Activated naive CD8-positive, alpha-beta T cell treated with anti-CD3 and anti-CD28 coated beads for 36 hours (primary cell): ENCODE data around the gene KRT86. TPM values are rescaled to one million over a fixed set of nuclear protein-coding genes. Genes with fewer than 3 reads are reported as not detected.
A peak's percentile ranks its signal among the peaks of the same experiment; 100 is the strongest.

Experiments used
- DNase-seq: peaks from one replicate; pipeline ENCODE4 v3.0.0; 2021
- H3K27ac Mint-ChIP-seq: one replicate; pipeline ENCODE4 v1.8.0; 2022; ENCODE audit warnings: mild to moderate bottlenecking, moderate library complexity, mixed read lengths
- H3K27me3 Mint-ChIP-seq: one replicate; pipeline ENCODE4 v1.8.0; 2022; ENCODE audit warnings: mild to moderate bottlenecking, mixed read lengths
- H3K36me3 Mint-ChIP-seq: one replicate; pipeline ENCODE4 v1.8.0; 2021; ENCODE audit warnings: mild to moderate bottlenecking, mixed read lengths
- H3K4me1 Mint-ChIP-seq: one replicate; pipeline ENCODE4 v1.8.0; 2021; ENCODE audit warnings: mixed read lengths
- H3K4me3 Mint-ChIP-seq: one replicate; pipeline ENCODE4 v1.8.0; 2022; ENCODE audit warnings: mild to moderate bottlenecking, moderate library complexity, mixed read lengths
- H3K9me3 Mint-ChIP-seq: one replicate; pipeline ENCODE4 v1.8.0; 2022; ENCODE audit warnings: mixed read lengths
- total RNA-seq, 2 experiments: library from RNA; stranded (reverse); gene quantifications; one replicate each; pipeline ENCODE4 v1.2.3, GENCODE V29; 2021

The KRT86 gene
- total RNA-seq, 2 experiments from 2014 or later, result not detected

DNA sequence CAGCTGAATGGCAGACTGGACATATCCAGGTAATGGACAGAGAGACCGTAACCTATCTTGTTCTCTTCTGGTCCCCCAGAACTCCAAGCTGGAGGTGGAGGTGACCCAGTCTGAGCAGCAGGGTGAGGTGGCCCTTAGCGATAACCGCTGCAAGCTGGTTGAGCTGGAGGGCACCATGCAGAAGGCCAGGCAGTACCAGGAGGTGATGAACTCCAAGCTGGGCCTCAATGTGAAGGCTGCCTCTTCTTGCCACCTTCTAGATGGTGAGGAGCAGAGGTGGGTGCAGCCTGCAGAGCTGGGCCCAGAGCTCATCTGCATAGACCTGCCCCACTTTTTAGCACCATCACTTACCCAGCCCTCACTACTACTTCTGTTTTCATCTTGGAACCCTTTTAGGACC lies 7.2 kb upstream of the KRT86 start:
- DNase-seq, result no peak
- no peaks in the 10 kb centered on the region for H3K4me1 Mint-ChIP-seq
- no peak overlapping the region for H3K27ac Mint-ChIP-seq
- peaks cover 26% of the 10 kb centered on the region for H3K27me3 Mint-ChIP-seq
- no peaks in the 10 kb centered on the region for H3K9me3 Mint-ChIP-seq
- H3K4me3 Mint-ChIP-seq, result no peak overlapping the region
- no peaks in the 10 kb centered on the region for H3K36me3 Mint-ChIP-seq

DNA sequence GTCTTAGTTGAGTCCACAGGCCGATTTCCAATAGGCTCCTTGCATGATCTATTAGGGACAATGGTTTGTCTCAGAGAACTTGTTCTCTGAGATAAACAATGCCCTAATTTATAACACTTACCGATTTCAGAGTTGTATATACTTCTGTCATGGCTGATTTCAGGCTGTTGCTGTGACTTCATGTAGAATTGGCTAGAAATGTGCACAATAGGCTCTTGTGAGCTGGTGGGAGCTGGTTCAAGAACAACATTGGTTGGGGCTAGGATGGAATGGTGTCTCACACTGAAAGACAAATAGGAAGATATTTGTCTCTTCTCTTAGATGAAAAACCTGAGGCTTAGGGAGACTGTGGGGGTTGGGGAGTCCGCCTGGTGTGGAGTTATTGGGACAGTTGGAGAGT lies 6.7 kb upstream of the KRT86 start:
- Mint-ChIP-seq H3K4me3 (no peak overlapping the region), H3K27me3 (peaks cover 23% of the 10 kb centered on the region), H3K36me3 (no peaks in the 10 kb centered on the region), H3K9me3 (no peaks in the 10 kb centered on the region), H3K4me1 (no peaks in the 10 kb centered on the region), H3K27ac (no peak overlapping the region)
- no peak for DNase-seq

DNA sequence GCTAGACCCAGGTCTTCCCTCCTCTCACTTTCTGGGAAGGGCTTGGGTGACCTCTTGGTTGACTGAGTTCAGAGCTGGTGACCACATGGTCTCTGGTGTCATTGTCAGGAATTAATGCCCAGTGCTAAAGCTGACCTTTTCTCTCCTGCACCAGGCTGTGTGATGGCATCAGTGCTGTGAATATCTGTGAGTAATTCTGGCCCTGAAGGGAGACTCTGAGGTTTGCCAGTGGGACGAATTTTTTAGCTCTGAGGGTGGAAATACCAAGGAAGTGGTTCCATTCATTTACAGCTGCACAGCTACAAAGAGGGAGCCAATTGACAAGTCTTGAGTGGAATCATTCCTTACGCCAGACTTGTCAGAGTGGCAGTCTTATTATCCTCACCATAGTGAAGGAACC lies 6.2 kb upstream of the KRT86 start:
- Mint-ChIP-seq H3K9me3 (no peaks in the 10 kb centered on the region), H3K4me1 (no peaks in the 10 kb centered on the region), H3K36me3 (no peaks in the 10 kb centered on the region), H3K27ac (no peak overlapping the region), H3K4me3 (no peak overlapping the region), H3K27me3 (peaks cover 27% of the 10 kb centered on the region)
- DNase-seq, result no peak

DNA sequence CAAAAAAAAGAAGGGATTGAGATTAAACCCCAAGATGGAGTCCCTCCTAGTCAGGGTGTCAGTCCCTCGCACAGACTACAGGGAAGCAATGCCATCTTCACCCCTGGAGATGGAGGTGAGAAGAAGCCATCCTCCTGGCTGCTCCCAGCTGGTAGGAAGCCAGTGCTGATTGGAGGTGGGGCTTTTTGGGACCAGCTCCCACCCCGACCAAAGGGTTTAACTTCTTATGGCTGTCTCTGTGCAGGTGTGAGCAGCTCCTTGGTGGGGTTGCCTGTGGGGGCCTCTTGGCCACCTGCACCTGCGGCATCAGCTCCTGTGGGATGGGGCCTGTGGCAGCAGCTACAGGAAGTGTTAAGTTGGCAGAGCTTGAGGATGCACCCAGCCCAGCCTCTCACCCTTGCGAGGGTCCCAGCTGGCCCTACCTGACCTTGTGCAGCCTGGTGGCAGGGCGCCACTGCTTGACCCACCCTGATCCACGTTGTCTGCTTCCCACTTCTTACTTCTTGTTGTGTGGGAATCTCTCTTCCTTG lies 3.8 kb upstream of the KRT86 start:
- Mint-ChIP-seq H3K9me3 (no peaks in the 10 kb centered on the region), H3K4me1 (no peaks in the 10 kb centered on the region), H3K4me3 (no peak overlapping the region), H3K27me3 (peaks cover 28% of the 10 kb centered on the region), H3K27ac (no peak overlapping the region), H3K36me3 (no peaks in the 10 kb centered on the region)
- no peak for DNase-seq

DNA sequence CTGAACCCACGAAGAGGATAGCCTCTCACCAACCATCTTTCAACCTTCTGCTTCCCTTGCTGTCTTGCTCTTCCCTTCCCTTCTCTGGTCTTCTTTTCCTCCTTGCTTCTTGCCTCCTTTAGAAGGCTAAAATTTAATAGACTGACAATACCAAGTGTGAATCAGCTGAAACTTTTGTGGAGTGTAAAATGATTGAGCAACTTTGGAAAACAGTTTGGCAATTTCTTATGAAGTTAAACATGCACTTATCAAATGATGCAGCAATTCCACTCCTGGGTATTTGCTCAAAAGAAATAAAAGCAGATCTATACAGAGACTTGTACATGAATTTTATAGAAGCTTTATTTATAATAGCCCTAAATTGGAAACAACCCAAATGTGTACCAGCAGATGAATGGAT lies 3.3 kb upstream of the KRT86 start:
- Mint-ChIP-seq H3K36me3 (no peaks in the 10 kb centered on the region), H3K9me3 (no peaks in the 10 kb centered on the region), H3K27me3 (peaks cover 28% of the 10 kb centered on the region), H3K4me3 (no peak overlapping the region), H3K27ac (no peak overlapping the region), H3K4me1 (no peaks in the 10 kb centered on the region)
- DNase-seq, result no peak

DNA sequence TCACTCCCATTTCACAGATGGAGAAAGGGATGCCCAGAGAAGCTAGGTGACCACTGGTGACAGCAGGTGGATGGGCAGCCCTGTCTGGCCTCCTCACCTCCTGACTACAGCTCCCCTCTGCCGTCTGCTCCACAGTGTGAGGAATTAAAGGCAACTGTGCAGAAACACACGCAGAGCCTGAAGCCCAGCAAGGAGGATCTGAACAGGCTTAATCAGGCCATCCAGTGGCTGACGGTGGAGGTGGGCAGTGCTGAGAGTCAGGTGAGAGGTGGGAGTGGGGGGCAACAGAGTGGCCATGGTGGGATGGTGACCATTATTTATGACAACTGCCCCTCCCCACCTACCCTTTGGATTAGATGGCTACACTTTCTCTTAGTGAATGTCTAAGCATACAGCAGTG lies 1.2 kb downstream of the KRT86 start:
- Mint-ChIP-seq H3K36me3 (no peaks in the 10 kb centered on the region), H3K4me1 (peaks cover 3% of the 10 kb centered on the region), H3K27ac (no peak overlapping the region), H3K9me3 (no peaks in the 10 kb centered on the region), H3K27me3 (peaks cover 46% of the 10 kb centered on the region), H3K4me3 (no peak overlapping the region)
- DNase-seq, result no peak

DNA sequence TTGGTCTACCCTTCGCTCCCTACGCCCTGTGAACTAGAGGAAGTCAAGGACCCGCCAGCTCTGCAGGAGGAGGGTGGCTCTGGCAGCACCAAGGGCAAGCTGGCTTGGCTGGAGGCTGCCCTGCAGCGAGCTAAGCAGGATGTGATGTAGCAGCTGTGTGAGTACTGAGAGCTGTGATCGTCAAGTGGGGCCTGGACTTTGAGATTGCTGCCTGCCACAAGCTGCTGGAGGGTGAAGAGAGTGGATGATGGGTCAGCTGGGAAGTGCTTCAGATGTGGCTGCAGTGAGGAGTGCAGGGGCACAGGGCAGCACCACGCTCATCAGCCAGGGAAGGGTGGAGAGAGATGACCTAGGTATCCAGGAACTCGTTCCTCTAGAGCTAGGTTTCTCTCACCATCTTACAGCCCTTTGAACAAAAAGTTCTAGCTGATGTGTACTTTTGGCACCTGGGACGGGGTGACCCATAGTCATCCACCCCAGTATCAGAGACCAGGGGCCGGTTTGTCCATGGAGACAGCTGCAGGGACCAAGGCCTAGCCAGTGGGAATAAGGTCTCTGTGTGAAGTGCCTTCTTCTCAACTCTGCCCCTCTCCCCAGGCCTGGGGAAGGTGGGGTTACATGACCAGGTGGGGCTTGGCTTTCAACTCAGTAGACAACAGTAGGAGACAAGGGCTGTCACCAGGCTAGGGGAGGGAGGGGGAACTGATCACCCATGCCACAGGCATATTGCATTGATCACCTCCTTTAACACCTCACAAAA lies 3.2 kb downstream of the KRT86 start:
- Mint-ChIP-seq H3K9me3 (no peaks in the 10 kb centered on the region), H3K27ac (no peak overlapping the region), H3K4me3 (no peak overlapping the region), H3K27me3 (peaks cover 36% of the 10 kb centered on the region), H3K36me3 (no peaks in the 10 kb centered on the region), H3K4me1 (peaks cover 3% of the 10 kb centered on the region)
- DNase-seq, result no peak

DNA sequence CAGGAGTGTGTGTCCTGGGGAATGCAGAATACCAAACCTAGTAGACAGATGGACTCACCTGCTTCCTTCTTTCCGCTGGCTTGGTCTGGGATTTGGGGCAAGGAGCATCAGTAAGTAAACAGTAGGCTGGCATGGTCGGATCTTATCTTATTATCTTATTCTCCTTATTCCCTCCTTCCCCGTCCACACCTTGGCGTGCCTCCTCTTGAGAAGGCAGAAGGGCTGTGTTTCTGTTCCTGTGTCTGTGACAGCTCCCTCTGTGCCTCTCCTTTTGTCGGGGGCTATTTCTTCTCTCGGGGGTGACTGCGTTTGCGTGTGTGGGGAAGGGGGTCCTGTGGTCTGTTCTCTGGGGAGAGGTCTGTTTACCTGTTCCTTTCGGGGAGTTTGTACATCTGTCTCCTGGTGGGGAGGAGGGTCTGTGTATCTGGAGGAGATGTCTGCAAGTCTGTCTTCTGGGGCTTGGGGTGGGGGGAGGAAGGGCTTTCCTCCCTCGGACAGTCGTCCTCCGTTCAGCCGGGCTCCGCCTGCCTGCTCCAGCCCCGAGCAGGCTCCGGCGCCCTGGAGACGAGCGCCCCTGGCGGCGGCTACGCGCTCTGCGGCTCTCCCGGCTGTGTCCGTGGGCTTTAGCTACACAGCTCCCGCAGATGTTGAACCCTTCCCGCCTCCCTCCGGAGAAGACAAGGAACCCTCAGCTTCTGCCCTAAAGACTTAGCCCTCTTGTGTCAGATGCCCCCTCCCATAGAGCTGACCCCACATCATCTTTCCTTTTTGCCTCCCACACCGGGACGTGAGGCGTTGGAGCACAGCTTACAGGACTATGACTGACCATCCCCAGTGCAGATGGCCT lies 4.4 kb downstream of the KRT86 start:
- no peak overlapping the region for H3K4me3 Mint-ChIP-seq
- peak; percentile 80 for DNase-seq
- H3K36me3 Mint-ChIP-seq, result no peaks in the 10 kb centered on the region
- peaks cover 28% of the 10 kb centered on the region for H3K27me3 Mint-ChIP-seq
- no peaks in the 10 kb centered on the region for H3K9me3 Mint-ChIP-seq
- H3K27ac Mint-ChIP-seq, result no peak overlapping the region
- H3K4me1 Mint-ChIP-seq, result peaks cover 3% of the 10 kb centered on the region

DNA sequence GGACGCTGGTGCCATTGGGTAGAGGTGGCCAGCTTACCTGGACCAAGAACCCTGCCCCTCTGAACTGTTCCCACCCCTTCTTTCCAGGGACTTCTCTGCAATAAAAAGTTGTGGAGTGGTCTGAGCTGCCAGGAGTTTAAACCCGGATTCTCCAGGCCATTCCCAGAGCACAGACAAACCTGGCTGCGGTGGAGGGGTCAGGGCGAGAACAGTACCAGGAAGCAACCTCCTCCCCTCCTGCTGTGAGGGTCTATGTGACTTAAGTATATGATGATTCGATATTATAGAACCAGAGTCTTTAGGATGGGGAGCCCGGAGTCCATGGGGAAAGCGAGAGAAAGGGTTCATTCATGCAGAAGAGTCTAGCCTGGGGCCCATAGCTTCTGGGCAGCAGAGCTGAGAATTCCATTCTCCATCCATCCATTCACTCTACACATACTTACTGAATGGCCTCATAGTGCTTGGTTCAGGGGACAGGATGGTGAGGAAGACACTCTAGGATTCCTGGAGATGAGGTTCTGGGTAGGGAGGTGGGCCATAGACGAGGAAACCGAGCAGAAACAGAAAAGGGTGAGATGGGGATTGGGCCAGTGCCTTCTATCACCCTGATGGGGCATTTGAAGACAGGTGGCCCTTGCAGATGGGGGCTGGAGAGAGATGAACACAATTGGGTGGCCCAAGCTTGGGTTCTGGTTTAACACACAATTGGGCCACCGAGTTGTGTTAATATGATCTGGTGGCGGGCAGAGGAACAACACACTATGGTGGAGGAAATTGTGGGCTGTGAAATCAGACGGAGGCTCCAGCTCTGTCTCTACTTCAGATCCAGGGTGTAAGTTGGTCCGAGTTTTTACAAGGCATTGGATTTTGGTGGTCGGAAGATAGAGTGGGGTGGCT lies 5.2 kb downstream of the KRT86 start:
- Mint-ChIP-seq H3K27ac (no peak overlapping the region), H3K36me3 (no peaks in the 10 kb centered on the region), H3K27me3 (peaks cover 24% of the 10 kb centered on the region), H3K4me3 (no peak overlapping the region), H3K4me1 (peaks cover 3% of the 10 kb centered on the region), H3K9me3 (no peaks in the 10 kb centered on the region)
- no peak for DNase-seq

DNA sequence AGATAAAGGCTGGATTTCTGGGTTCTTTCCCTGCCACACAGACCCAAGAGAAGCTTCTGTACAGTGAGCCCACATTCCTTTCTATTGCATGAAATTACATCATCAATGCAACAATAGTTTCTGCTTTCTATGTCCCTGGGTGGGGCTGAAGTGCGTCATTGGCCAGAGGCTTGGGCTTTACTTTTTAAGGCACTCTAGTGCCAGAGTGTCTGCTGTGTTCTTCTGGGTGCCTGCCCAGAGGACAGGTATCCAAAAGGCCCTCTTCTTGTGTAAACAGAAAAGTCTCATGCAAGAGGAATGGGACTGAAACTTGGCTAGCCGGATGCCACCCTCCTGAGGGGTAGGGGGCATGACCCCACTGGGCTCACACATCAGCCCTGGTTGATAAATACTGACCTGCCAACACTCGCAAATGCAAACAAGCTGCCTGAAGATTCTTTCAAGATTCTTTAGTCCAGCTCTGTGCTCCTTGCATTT lies 5.9 kb downstream of the KRT86 start:
- peaks cover 24% of the 10 kb centered on the region for H3K27me3 Mint-ChIP-seq
- DNase-seq, result no peak
- H3K4me3 Mint-ChIP-seq, result no peak overlapping the region
- no peak overlapping the region for H3K27ac Mint-ChIP-seq
- H3K36me3 Mint-ChIP-seq, result no peaks in the 10 kb centered on the region
- no peaks in the 10 kb centered on the region for H3K9me3 Mint-ChIP-seq
- H3K4me1 Mint-ChIP-seq, result peaks cover 3% of the 10 kb centered on the region

DNA sequence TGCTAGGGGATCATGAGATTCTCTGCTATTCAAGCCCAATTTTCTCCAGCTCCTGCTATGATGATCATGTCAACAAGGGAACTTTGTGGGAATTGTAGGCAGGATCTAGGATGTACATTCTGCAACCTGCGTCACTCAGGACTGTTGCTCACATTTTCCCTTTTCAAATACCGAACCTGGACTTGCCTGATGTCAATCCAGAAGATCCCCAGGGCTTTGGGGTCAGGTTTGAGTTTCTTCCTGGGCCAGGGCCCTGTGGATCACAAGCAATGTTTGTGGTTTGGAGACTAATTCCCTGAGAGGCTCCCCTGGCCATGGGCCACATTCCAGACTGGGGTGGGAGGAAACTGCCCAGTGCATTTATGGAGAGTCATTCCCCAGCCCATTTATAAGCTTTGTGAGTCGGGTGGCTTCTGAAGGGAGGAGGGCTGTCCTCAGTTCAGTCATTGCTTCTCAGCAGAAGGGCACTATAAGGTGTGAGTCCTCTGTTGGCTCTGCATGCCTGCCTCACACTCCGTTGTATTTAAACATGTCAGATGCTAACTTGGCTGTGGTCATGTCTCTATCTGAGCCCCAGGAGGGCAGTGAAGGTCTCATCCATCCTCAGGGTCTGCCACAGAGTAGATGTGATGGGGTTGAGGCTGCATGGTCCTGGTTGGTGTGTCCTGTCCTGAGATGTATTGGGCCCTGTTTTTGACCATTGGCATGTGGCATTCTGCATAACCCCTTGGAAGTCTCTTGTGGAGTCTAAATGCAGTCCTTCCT lies 6.5 kb downstream of the KRT86 start:
- Mint-ChIP-seq H3K4me3 (no peak overlapping the region), H3K36me3 (no peaks in the 10 kb centered on the region), H3K4me1 (peaks cover 3% of the 10 kb centered on the region), H3K9me3 (no peaks in the 10 kb centered on the region), H3K27ac (no peak overlapping the region), H3K27me3 (peaks cover 24% of the 10 kb centered on the region)
- no peak for DNase-seq

DNA sequence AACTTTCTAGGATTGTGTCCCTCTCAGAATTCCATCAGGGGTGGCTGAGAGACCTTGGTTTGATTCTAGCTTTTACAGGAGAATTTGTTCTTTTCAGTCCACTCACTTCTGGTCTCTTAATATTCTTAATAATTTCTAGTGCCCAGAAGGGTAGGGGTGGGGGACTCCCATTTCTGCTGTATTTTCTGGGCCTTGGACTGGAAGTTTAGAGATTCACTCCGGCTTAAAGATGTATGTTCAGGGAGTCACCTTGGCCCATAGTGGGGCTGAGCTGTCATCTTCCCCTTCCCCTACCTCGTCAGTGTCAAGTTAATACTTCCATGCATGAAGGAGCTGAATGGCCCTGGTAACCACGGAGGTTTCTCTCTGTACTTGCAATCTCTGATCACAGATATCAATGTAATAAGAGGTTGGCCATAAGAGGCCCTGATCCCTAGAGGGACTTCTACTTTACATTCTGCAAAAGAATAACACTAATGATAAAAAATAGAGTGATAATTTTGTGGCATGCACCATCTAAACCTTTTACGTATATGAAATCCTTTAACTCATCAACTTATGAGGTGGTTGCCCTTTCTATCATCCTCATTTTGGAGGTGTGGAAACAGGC lies 10.2 kb downstream of the KRT86 start:
- Mint-ChIP-seq H3K4me1 (peaks cover 6% of the 10 kb centered on the region), H3K4me3 (no peak overlapping the region), H3K36me3 (no peaks in the 10 kb centered on the region), H3K27me3 (peaks cover 11% of the 10 kb centered on the region), H3K9me3 (no peaks in the 10 kb centered on the region), H3K27ac (no peak overlapping the region)
- no peak for DNase-seq

DNA sequence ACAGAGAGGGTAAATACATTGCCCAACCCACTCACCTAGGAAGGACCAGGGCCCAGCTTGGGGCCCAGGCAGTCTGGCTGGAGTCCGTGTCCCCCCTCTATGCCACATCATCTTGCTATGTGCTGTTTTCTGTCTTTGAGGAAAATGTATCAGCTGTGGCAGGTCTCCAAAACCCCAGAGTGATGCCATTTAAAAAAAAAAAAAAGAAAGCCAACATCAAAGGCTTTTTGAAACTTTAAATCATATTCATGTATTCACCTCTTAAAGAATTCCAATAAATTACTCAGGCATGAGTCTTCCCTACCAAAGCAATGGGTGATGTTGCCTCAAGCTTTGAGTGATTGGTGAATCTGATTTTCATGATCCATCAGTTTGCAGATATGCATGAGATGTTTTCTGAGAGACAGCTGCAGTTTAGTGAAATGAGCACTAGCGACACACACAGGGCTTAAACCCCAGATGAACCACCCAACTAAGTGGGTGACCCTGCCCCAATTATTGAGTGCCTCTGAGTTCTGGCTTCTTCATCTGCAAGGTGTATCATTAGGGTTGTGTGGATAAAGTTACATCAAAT lies 10.8 kb downstream of the KRT86 start:
- H3K4me1 Mint-ChIP-seq, result peaks cover 6% of the 10 kb centered on the region
- H3K36me3 Mint-ChIP-seq, result no peaks in the 10 kb centered on the region
- DNase-seq, result no peak
- H3K4me3 Mint-ChIP-seq, result no peak overlapping the region
- no peak overlapping the region for H3K27ac Mint-ChIP-seq
- H3K27me3 Mint-ChIP-seq, result peaks cover 8% of the 10 kb centered on the region
- H3K9me3 Mint-ChIP-seq, result no peaks in the 10 kb centered on the region
